Gastrocnemius medialis (tissue), 4 donors: ENCODE measurements around the gene SPECC1.

Experiments used
- POLR2A ChIP-seq, 2 donors: fragments of 450-650 bp; IDR thresholded peaks; one replicate each; pipeline ENCODE4 v1.6.1; 2017; ENCODE audit warnings: antibody characterized with exemption in 2 of 2, mild to moderate bottlenecking in 2 of 2, moderate library complexity in 2 of 2
- TF ChIP-seq, protein P1 (sequence below), 5 experiments: fragments of 450-650 bp in 3 of 5; fragments of 200-600 bp in 2 of 5; sonication (generic) in 2 of 5; IDR thresholded peaks in 4 of 5; conservative IDR thresholded peaks in 1 of 5; 1 replicate in 4 of 5; 2 replicates in 1 of 5; pipeline ENCODE4 v1.5.1; 2016 to 2019; ENCODE audit warnings: antibody characterized with exemption in 5 of 5, mild to moderate bottlenecking in 3 of 5, moderate library complexity in 3 of 5

DNA sequence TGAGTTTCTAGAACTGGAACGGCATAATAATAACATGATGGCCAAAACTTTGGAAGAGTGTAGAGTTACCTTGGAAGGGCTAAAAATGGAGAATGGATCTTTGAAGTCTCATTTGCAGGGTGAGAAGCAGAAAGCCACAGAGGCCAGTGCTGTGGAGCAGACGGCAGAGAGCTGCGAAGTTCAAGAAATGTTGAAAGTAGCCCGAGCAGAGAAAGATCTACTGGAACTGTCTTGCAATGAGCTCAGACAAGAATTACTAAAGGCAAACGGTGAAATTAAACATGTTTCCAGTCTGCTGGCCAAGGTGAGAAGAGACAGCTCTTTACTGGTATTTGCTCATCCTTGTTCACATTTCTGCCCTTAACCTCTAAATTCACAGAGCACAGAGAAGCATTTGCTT lies 196.4 kb downstream of the SPECC1 start:
- TF ChIP-seq, protein P1, sequence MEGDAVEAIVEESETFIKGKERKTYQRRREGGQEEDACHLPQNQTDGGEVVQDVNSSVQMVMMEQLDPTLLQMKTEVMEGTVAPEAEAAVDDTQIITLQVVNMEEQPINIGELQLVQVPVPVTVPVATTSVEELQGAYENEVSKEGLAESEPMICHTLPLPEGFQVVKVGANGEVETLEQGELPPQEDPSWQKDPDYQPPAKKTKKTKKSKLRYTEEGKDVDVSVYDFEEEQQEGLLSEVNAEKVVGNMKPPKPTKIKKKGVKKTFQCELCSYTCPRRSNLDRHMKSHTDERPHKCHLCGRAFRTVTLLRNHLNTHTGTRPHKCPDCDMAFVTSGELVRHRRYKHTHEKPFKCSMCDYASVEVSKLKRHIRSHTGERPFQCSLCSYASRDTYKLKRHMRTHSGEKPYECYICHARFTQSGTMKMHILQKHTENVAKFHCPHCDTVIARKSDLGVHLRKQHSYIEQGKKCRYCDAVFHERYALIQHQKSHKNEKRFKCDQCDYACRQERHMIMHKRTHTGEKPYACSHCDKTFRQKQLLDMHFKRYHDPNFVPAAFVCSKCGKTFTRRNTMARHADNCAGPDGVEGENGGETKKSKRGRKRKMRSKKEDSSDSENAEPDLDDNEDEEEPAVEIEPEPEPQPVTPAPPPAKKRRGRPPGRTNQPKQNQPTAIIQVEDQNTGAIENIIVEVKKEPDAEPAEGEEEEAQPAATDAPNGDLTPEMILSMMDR (IDR thresholded peaks at IDR 0.05 in 4 of 5, conservative IDR thresholded peaks at IDR 0.05 in 1 of 5), result no peak
- TF ChIP-seq POLR2A (IDR thresholded peaks at IDR 0.05), result no peak
